Hypothalamus (tissue), 51 donors: ENCODE data around the gene PRR18.
"Not testable (repeated sequence)": the region's sequence is repeated elsewhere in the genome, so short reads cannot be mapped to it uniquely, and the experiment has no call there.

ENCODE experiments used
- DNase-seq, 51 donors: peaks; one replicate each; lab custom pipeline; 2025; lab: John Stamatoyannopoulos, UW

PRR18 gene, protein sequence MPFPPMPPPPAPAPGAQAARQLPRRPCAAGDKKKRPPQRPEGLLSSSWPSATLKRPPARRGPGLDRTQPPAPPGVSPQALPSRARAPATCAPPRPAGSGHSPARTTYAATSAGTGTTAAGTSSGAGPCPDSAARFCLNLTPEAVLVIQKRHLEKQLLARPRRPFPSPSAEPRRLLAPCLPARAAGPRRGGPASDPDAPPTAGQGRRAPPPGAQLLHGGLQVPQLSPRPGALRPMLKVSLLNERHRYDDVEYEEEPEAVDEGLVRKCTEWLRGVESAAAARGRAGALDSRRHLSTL

DNA sequence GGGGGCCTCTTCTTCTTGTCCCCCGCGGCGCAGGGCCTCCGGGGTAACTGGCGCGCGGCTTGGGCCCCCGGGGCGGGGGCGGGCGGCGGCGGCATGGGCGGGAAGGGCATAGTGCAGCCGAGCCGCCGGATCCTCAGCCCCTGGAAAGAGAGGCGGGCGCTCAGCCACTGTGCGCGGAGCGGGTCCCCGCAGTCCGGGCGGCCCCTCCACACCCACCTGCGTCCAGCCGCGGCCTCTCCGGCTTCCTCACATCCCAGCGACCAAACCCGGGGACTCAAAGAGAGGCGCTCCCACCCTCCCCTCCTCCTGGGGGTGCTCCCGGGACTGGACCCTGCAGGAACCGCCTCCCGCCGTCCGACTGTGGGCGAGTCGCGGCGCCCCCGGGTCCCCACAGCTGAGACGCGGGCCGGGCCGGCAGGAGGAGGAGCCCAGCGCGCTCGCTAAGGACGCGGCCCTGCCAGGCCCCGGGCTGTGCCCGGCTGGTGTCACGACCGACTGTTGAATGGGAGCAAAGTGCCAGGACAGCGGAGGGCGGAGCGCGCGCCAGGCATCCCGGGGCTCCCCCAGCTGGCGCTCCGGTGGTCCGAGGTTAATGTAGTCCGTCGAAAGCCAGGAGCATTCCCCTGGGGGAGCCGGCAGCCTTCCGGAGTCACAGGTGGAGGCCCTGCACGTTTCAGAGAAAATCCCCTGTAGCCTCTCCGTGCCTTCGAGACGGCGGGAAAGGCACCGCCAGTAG lies at the start of gene PRR18:
PRR18 (minus strand) TSS at position 360 of the 736 bp plus-strand sequence; CDS start at position 110, 250 bp downstream.
- peak in 48 of 51 donors; percentile 30 to 89 (median 74) for DNase-seq

DNA sequence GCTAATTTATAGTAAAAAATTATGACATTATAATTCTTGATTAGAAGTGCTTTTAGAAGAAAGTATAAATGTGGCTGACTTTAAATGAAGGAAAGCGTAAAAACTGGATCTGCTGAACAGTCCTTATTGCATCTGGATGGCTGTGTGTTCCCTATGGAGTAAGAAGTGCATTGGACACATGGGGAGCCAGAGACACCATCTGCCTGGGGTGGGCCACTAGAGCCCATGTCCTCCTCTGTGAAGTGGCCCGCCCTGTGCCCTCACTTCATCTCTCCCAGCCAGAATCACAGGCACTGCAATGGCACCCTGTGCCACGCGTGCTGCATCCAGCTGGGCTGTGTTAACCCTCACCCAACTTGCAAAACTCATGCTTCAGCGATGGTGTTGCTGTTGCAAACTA lies 47.4 kb upstream of the PRR18 start:
- DNase-seq = no peak

DNA sequence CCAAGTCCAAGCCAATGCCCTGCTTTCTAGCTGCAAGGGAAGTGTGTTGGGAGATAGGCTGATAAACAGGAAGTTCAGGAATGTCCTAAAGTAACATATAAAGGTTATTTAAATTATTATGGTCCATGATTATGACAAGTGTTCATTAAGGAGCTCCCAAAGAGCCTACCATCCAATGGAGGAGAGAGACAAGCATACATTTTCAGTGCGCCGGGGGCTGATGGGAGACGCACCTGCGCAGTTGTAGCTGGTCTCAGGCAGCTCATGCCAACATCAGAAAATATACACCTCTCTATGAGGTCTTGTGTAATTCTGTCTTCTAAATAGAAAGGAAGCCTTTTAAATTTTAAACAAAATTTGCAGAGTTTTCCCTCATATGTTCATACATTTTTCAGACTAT lies 46.8 kb upstream of the PRR18 start:
- no peak for DNase-seq

DNA sequence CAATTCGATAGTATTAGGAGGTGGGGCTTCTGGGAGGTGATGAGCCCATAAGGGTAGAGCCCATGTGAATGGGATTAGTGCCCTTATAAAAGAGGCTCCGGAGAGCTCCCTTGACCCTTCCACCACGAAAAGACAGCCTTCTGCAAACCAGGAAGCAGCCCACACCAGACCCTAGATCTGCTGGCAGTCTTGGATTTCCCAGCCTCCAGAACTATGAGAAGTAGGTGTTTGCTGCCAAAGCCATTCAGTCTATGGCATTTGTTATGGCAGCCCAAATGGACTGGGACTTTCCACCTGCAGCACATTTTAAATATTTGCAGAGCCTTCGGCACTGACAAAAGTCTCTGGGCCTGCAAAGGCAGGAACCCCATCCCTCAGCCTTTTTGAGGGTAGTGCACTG lies 46.0 kb upstream of the PRR18 start:
- no peak for DNase-seq

DNA sequence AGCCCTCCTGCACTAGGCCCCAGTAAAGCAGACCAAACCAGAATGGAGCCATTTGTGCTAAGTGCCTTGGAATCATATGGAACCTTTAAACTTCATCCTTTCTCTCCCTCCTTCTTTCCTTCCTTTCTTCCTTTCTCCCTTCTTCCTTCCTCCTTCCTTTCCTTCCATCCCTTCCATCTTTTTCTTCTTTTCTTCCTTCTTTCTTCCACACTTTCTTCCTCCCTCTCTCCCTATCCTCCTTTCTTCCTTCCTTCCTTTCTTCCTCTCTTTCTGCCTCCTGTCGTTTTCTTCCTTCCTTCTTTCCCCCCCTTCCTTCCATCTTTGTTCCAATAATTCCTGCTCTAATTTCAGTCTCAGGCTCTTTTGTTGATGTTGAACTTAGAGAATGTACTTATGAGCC lies 45.3 kb upstream of the PRR18 start:
- DNase-seq = no peak

DNA sequence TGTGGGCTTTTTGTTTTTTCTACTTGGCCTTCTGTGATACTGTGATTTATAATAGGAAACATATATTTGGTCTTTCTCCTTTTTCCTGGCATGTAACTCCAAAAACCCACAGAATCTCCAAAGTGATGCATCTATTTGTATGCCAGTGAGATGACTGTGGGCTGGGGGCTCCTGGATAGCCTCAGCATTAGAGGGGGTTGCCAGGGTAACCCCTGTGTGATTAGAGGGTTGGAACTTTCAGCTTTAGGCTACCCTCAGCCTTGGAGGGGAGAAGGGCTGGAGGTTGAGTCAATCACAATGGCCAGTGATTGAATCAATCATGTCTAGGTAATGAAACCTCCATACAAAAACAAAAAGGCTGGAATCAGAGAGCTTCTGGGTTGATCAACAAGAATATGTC lies 44.7 kb upstream of the PRR18 start:
- DNase-seq = no peak

DNA sequence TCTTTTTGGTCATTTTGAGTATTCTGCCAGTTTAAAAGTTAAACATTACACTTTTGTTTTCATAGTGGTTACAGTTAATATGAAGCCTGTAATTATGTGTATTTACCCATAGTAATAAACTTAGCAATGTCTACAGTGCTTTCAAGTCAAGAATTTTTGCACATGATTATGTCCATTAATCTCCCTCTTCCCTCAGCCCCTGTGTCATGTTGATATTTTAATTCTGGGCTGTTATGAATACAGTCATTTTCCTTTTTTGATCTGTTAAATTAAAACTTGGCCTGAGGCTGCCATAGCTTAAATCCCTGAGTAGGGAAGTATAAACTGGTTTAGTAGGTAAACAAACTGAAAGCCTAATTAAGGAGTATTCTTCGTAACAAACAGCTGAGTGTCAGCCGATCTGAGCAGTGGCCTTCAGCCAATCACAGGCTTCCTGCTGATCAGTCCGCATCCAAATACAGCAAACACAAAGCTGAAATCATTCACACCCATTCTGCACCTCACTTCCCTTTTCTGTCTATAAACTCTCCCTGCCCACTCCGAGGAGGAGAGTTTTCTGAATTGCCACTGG lies 43.6 kb upstream of the PRR18 start:
- DNase-seq = peak in 10 of 51 donors; percentile 6 to 43 (median 15)

DNA sequence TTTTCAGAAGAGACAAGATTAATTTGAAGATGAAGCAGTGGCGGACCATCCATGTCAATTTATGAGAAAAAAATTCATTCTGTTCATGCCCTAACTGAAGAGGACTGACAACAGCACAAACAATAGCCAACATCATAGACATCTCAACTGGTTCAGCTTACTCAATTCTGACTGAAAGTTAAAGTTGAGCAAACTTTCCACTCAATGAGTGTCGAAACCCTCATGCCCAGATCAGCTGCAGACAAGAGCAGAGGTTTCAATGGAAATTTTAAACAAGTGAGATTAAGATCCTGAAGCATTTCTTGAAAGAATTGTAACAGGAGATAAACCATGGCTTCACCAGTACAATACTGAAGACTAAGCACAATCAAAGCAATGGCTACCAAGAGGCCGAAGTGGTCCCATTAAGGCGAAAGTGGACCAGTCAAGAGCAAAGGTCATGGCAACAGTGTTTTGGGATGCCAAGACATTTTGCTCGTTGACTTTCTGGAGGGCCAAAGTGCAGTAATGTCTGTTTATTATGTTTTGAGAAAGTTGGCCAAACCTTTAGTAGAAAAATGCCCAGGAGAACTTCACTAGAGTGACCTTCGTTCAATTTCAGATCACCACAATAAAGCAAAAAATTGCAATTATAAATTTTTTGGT lies 40.2 kb upstream of the PRR18 start:
- DNase-seq = no peak

DNA sequence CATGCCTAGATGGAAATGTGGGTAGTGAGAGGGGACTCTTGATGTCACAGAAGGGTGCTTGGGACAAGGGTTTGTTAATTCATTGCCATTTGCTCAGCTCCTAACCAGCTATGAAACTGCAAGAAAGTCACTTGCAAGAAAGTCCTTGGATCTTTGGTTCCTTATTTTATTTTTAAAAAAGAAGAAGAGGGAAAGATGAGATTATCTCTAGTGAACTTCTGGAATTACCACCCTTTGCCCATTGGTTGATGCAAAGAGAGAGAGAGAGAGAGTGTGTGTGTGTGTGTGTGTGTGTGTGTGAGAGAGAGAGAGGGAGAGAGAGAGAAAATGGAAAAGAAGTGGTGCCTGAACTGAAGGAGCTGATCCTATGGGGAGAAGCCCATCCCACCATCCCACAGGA lies 38.8 kb upstream of the PRR18 start:
- DNase-seq = no peak

DNA sequence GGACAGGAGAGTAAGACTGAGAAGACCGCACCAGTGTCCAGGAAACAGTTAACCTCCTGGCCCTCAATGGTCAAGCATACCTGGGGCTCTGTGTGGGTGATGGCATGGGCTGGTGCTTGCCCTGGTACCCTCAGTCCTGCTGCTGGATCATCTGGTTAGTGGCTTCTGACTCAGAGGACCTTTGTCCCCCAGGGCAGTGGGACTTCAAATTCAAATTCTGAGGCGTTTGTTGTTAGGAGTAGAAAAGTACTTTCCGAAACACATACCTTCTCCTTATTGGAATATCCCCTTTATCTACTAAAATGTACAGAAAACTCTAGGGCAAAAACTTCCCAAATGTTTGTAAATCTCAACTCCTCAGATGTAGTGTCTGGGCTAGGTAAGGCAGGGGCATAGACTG lies 38.3 kb upstream of the PRR18 start:
- DNase-seq = no peak

DNA sequence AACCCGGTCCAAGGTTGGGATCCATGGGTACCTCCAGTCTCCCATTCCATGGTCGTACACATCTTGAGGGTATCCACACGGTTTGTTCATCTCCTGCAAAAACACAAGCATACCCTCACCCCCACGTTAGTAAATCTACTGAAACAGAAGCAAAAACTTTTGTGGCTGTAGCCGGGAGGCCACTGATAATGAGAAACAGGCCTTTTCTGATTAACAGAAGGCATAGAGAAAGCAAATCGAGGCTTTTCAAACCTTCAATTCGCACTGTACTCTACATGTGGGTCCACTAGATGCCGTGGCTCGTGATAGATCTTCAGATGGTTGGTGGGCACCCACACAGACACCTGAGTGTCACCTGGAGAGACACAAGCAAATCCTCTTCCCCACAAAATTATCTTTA lies 37.5 kb upstream of the PRR18 start:
- not testable (repeated sequence) for DNase-seq

DNA sequence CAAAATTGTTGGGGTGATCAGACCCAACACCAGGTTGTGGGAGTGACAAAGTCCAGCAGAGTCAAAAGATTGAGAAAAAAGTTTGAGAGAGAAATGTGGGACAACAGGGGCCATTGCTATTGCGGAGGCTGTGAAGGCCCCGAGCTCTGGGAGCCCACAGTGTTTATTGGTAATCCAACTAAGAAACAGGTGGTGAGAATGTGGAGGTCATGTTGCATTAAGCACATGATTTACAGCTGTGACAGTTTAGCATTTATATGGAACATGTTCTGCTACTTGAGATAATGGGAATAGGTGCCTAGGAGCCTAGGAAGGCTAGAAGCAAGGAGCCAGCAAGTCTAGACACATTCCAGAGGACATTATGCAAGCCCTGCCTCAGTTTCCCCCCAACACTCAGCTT lies 36.7 kb upstream of the PRR18 start:
- not testable (repeated sequence) for DNase-seq

DNA sequence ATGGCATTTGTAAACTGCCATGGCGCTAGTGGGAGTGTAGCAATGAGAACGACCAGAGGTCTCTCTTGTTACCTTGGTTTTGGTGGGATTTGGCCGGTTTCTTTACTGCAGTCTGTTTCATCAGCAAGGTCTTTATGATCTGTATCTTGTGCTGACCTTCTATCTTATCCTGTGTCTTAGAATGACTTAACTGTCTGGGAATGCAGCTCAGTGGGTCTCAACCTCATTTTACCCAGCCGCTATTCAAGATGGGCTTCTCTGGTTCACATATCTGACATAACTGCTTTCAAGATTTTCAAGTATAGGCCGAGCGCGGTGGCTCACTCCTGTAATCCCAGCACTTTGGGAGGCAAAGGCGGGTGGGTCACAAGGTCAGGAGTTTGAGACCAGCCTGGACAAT lies 36.0 kb upstream of the PRR18 start:
- no peak for DNase-seq

DNA sequence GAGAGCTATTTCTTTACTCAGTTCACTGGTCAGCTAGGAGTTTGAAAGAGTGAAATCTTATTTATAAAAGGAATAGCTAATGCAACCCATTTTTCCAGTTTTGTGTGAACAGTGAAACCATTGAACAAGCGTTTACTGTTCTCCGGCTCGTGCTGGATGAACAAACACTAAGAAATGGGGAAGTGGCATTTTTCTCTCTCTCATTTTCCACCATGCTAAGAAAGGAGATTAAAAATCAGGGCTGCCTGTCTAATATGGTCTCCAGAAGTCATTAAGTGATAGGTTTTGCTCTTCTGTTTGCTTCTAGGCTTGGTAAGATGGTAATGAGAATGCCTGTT lies 34.9 kb upstream of the PRR18 start:
- no peak for DNase-seq

DNA sequence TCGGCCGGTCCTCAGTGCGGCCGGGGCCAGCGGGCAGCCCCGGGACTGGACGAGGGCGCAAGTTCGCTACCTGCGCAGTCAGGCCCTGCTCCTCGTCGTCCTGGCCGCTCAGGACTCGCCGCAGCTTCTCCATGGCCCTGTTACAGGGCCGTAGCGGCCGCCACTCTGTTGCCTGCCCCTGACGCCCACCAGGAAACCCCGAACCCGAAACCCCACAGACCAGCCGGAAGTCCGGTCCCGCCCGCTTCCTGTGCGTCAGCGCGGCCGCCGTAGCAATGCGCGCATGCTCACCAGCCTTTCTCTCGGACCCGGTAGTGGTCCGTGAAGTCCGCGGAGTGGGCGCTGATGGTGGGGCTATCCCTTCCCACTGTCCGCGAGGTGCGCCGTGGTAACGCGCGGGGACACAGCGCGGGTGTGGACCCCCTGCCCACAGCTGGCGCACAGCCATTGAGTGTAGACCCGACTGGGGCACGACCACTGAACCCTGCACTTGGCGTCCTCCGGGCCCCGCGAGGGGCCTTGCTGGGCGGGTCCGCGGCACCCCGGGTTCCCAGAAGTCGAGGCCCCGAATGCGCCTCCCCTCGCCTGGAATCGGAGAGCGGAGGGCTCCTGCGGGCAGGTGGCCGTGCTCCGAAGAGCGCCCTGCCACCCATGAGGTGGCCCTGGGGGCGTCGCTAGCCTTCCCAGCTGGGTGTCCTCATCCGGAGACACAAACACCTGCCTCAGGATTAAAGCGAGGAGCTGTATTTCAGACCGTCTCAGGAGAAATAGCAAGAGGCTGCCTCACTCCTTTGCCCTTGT lies 34.4 kb upstream of the PRR18 start, which contains the start of gene SFT2D1:
SFT2D1 (minus strand) TSS at position 197 of the 801 bp plus-strand sequence; CDS start at position 133, 64 bp downstream.
- peak; percentile 26 to 86 (median 73) for DNase-seq

DNA sequence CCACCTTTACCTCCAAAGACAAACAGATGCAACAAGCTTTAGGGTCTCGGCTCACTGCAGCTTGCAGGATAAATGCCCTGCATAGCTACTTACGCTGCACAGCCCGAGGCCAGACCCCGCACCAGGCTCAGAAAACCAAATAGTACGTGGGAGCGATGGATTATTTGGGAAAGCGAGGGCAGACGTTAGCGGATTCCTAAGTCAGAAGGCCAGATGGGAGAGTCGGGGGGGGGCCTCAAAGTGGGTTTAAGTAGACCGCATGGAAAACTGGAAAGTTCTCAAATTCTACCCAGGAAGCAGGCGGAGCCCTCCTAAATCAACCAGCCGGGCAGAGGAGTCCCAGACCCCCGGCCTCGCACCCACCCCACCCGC lies 33.8 kb upstream of the PRR18 start:
- DNase-seq = no peak

DNA sequence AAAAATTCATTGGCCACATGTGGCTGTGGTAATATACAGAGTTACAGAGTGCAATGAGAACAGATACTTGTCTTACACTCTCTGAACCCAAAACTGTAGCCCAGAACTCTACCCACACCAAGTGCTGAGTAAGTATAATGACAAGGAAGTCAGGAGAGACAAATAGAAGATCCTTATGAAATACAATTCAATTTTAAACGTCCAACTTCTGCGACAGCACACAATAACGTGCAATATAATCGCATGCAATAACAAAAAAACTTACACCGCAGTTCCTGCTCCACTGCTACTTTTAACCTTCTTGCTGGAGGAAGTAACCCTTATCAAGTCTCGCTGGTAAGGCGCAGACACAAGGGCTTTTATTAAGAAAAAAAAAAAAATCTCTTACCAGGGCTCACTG lies 33.3 kb upstream of the PRR18 start:
- DNase-seq = no peak

DNA sequence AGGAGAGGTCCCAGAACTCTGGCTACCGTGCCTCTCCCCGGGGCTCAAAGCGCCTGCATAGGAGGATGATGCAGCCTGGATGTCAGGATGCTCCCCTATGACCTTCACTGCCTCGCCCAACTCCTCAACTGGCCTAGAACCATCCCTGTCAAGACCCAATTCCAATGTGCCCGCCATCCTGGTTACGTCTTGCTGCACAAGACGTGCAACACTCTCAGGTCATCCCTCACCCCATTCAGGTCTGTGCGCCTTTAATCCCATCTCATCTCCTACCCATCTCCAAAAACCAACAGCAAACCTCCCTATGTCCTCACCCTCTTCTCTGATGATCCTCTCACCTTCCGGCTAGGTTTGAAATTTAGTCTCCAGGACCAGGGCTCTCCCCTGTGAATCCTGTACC lies 30.7 kb upstream of the PRR18 start:
- DNase-seq = no peak

DNA sequence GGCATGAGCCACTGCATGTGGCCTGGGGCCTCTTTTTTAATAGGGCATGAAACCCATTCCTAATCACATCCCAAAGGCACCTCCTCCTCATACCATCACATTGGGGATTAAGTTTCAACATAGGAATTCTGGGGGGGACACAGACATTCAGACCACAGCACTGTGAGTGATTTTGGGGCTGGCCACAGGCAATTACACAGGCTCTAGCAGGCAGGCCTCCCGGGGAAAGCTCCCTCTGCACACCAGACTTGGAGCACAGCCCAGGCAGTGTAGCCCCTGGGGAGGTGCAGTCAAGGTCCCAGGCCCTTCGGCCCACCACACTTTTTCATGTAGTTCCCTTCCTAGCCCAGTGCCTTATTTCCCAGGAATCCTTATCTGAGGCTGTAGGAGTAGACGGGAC lies 28.7 kb upstream of the PRR18 start:
- no peak for DNase-seq

DNA sequence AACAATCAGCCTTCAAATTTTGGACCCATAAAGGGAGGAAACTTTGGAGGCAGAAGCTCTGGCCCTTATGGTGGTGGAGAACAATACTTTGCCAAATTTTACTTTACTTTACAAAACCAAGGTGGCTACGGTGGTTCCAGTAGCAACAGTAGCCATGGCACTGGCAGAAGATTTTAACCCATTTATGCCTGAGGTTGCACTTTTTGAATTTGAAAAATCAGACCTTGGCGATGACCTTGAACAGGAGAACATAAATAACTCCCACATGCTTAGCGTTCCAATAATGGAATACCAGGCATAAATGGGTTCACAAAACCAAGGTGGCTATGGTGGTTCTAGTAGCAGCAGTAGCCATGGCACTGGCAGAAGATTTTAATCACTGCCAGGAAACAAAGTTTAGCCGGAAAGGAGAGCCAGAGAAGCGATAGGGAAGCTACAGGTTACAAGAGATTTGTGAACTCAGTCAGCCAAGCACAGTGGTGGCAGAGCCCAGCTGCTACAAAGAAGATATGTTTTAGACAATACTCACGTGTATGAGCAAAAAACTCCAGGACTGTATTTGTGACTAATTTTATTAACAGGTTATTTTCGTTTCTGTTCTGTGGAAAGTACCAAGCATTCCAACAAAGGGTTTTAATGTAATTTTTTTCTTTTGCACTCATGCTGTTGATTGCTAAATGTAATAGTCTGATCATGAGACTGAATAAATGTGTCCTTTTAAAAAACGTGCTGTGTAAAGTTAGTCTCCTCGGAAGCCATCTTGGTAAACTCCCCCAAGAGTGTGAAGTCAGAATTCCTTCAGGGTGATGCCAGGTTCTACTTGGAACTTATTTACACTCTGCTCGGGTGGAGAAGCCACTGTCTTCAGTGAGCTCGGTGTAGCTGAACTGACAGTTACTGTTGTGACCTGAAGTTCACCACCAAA lies 27.4 kb upstream of the PRR18 start:
- no peak for DNase-seq
